ENCODE results near the gene STK39.

STK39 gene

DNA sequence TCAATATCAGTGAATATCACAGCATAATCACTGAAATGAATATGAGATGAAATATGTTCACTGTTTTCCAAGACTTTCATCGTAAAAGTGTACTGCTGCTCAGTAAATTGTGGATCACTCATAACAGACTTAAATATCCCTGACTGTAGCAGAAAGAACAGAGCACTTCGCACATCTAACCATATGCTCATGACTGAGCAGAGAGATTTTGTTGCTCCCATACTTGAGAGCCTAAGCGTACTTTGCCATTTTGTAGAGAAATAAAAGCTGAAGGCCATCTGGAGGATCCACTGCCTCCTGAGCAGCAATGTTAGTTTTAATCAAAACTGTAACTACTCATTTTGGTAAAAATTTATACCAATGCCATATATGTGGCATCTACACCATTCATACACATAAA lies 243.5 kb downstream of the STK39 start:
- no peak for DNase-seq (ENCODE audit: low read depth)

DNA sequence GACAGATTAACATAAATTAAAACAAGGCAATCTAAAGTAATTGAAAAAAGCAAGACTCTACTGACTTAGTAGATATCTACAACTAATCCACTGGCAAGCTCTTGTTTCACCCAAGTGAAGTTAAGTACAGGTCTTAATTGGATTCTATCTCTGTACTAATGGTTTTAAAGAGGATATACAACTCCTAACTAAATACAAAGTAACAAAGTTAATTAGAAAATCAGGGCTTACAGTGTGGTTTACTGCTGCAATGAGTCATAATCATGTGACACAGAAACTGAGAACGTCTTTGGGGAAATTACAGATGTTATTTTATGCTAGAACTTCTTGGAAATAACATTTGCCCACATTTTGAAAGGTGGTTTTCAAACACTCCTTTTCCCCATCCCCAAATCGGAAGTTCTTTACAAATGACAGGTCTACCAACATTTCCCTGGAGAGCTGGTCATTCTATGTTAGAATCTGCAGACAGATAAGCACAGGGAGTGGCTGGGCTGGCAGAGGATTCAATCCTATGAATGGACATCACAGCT lies 245.3 kb downstream of the STK39 start:
- DNase-seq (ENCODE audit: low read depth): no peak

DNA sequence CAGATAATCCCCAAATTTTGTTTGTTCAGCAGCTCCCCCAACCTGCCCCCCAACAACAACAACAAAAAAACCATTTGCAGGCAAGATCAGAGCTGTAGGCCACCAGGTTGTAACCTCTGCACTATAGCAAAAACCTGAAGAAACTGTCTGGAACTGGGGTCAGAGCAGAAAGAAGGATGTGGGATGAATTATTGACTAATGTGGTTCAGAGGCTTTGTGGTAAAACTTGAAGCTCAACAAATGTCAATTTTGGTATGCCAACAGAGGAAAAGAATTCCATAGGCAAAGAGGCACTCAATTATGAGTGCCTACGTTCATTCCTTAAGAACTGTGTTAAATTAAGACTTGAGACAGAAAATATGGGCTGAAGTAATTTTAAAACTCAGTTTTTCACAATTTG lies 255.1 kb downstream of the STK39 start:
- DNase-seq (ENCODE audit: low read depth): no peak

- no peak for DNase-seq (ENCODE audit: low read depth)
Observed at GRCh38 chr2:167990062-167990461, 257.3 kb downstream of the STK39 start.

DNA sequence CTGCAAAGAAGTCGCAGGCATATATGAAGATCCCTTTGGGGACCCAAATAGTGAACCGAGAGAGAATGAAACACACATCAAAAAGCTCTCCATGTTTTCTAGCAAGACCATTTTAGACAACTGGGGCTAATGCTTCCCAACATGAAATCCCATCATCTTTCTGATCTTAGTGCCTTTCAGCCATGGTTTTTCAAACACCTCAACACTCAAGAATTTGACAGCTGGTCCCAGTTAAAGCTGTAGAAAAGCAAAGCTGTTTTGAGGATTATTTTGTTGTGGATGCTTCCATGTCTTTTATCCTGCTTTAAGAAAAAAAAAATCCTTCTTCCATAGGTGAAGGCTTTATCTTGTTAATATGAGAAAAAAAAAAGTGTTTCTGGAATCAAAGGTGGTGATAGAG lies 259.1 kb downstream of the STK39 start:
- DNase-seq (ENCODE audit: low read depth): no peak

DNA sequence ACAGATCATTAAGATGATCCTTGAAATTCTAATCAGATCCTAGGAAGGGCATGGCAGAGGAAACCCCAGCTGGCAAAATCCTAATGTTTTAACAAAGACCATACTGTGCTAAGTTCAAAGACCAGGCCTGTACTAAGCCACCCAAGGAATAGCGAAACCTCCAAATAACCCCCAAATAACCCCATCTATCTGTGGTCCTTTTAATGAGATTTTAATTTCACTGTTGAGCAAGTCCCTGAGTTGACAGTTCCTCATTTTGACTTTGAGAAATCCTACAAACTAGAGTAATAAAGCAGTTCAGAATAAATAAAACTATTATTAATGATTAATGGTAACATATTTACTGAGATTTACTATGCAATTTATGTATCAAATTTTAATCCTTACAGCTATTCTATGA lies 259.8 kb downstream of the STK39 start:
- no peak for DNase-seq (ENCODE audit: low read depth)

DNA sequence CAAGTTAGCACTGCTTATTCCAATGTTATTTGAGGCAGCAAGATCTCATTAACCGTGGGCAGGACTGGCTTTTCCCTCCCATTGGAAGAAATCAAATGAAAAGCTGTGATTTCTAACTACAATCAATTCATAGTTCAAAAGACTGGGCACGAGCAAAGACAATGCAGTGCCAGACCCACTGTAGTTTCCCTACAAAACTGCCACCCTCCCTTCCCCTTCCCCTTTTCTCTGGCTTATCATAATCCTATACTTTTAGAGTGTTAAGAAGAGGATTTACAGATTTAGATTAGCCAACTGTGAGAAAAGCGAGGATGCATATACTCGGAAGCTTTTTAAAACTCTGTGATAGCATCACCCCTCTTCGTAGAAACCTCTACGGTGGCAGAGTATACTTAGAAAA lies 260.4 kb downstream of the STK39 start:
- no peak for DNase-seq (ENCODE audit: low read depth)

DNA sequence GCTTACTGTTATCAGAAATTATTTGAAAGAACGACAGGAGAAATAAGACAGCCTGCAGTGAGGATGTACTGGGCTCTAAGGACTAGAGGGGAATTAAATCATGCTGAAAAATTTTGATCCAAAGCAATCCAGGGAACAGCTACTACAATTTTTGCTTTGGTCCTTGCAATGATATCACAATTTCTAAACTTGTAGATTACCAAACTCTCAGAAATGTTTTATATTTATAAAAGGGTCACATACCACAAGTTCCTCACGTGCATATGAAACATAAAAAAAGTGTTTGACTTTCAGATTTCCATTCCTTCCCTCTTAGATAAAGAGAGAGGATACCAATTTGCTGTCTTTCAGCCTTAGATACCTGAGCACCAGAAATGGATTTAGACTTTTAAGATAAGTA lies 261.2 kb downstream of the STK39 start:
- DNase-seq (ENCODE audit: low read depth): no peak

GRCh38 chr2:167981945-167982344 lies 265.4 kb downstream of the STK39 start:
- no peak for DNase-seq (ENCODE audit: low read depth)

- DNase-seq (ENCODE audit: low read depth): no peak
Observed at GRCh38 chr2:167980439-167980838, 267.0 kb downstream of the STK39 start.

DNA sequence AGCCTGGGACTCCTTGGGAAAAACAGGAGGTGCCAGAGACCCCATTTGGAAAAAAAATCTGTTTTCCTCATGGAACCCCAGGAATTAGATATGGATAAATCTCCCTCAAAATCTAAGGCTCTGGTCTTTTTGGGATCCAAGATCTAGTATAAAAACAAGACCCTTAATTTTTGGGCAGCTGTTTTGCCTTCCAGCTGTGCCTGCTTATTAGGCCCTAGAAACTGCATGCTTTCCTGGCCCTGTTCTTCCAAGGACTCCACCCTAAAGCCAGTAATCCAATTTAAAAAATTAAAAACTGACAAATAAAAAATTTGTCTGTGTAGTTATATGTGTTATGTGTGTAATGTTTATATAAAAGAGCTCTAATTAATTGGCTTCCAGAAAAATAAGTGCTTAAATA lies 274.6 kb downstream of the STK39 start:
- no peak for DNase-seq (ENCODE audit: low read depth)

DNA sequence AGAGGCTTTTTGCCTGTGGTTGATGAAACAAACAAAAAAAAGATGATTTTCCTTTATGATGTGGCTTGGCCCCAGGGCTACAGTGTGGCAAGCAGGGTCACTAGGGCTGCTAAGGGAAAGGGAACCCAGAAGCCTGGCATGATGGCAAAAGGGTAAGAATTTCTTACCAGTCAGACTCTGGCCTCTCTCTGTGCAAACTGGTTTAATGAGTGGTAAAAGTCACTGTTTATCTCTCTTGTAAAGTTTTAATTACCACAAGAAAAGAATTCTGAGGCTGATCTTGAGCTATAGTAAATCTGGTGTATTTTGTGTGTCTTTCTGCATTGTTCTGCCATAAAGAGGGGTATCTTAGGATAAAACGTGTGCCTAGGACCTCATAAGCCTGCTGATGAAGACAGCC lies 275.4 kb downstream of the STK39 start:
- no peak for DNase-seq (ENCODE audit: low read depth)

DNA sequence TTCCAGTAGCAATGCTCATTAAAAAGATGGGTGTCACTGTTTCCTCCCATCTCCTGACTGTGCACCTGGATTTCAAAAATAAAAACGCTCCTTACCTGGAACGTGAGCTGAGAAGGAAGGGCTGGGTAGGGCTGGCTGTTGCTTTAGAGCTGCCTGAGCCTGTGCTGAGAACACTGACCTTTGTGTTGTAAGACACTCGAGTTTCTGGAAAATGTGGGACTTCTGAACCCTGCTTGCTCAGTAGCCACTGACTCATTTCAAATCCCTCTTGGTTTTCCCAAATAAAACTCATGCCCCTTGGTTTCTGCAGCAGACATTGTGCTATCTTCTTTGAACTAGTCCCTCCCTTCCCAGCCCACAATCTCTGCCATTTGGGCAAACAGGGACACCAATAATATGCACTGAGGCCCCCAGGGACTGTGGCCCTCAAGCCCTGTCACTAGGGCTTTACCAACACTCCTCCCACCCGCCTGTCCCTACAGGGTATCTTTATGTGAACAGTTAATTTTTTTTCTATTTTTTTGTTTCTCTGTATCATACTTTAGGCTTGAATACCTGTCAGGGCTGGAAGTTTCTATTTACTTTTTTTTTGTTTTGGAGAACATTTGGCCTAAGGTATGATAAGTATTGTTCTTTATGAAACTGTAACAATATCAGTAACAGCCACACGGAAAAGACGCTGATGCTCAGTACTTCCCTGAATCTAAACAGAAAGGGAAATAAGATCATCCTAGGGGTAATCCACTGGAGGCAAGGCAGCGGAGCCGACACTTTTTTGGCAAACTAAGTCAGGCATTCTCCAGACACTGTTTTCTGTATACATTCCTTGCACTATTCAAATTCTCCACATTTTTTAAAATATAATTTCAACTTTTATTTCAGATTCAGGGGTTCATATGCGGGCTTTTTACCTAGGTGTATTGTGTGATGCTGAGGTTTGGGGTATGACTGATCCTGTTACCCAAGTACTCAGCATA lies 280.2 kb downstream of the STK39 start:
- DNase-seq (ENCODE audit: low read depth): no peak

DNA sequence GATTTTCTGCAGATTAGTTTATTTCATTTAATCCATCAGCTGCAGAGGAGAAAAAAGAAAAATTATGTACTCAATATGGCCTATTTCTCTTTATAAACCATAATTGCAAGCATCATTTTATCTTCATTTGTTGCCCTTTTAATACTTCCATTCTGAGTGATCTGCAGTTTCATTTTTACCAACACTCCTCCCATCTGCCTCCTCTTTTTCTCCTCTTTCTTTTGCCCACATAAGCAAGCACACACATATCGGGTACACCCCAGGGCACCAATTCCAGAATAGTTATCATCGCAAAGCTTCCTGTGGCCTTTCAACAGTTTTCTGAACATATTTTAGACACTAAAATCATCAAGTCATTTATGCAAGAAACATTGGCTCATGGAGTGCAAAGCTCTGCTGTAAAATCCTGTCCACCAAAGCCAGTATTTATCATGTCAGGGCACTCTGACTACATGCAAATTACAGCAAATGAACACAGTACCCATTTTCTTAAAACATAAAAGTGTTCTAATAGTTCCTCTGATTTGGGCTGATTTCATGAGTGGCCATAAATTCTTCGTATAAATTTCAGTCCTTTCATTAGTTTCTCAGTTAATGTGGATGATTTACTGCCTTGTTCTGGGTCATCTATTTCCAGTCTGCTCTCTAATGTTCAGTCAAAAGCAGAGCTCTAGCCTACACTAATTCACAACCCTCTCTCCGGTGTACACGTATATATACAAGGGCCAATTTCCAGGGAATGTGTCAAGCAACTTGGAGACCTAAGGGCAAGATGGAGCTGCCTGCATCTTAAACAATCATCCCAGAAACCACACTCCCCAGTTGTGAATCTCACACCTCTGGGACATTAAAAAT lies 281.3 kb downstream of the STK39 start:
- DNase-seq (ENCODE audit: low read depth): no peak

GRCh38 chr2:167964650-167965413 lies 282.6 kb downstream of the STK39 start:
- no peak for DNase-seq (ENCODE audit: low read depth)

DNA sequence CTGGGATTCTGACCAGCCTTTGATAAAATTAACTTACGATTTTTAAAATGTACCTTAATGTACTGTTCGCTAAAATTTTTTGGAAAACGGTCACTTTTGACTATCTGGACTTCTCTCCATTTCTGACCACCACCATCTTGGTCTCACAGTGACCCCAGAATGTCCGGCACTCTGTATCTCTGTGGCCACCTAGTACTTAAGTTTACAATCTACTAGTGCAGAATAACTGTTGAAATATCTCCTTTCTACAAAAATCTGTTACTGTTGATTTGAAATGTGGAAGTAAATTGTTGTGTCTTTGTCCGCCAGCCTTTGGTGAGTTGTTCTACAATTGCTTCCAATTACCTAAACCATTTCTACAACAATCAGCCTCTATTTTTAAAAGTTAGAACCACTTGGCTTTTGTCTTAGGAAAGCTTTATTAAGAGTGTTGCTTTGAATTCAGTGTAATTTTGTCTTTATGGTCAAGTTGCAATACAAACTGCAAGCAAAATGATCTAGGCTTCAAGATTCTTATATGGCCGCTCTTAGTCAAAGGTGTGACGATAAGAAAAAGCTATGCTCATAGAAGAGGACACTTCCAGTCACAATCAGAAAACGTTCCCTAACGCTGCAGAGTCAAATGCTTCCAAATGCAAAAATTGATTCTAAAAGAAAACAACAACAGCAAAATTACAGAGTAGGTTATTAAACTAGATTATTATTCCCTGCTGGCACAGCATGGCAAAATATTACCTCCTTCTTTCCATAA lies 283.3 kb downstream of the STK39 start:
- DNase-seq (ENCODE audit: low read depth): no peak

GRCh38 chr2:167962436-167963226 lies 284.8 kb downstream of the STK39 start:
- DNase-seq (ENCODE audit: low read depth): no peak

- DNase-seq (ENCODE audit: low read depth): no peak
Observed at GRCh38 chr2:167961536-167962048, 285.8 kb downstream of the STK39 start.

DNA sequence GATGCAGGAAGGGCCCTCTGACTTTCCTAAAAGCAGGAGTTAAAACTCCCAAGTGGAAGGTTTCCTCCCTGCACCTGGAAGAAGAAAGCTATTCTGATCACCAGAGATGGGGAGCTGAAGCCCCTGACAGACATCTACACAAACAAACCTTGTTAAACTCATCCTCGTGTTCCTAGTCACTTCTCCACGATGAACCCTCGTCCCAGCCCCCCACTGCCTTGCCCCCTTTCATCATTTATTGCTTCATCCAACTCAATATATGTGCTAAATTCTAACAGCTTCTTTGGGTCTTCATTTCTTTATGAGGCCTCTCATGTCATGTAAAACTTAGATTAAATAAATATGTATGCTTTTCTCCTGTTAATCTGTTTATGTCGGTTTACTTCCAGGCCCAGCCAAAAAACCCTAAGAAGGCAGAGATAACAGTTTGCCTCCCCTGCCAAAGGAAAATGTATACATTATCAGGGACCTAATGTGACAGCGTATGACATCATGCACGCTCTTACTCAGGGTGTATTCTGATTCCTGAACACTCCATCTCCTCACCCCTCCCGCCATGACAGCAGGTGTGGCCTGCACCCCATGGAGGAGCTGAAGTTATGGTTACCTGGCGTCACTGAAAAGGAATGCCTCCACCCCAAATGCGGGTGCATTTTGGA lies 287.2 kb downstream of the STK39 start:
- no peak for DNase-seq (ENCODE audit: low read depth)

DNA sequence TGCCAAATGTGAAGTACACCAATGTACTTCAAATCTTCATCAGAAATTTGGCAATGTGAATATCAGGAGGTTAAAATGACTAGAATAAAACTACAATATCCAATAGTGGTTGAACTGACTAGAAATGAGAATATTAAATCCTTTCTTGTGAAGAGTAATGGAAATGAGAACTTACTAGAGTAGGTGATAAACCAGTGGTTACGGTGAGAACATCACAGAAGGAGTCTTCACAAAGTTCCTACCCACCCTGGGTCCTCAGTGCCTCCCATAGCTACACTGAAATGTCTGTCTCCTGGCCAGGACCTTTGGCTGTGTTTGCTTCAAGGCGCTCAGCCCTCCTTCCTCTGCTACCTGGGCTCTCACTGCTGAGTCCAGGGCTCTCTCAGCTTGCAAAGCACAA lies 289.7 kb downstream of the STK39 start:
- no peak for DNase-seq (ENCODE audit: low read depth)

Data from stimulated activated CD4-positive, alpha-beta T cell treated with anti-CD3 and anti-CD28 coated beads, Interleukin-2, amount 100 ng/mL, for 4 hours (primary cell).